ENCODE results near the gene CREB5.

The CREB5 gene

GRCh38 chr7:28405662-28406061 is 6.7 kb upstream of the CREB5 start:
- DNase-seq (ENCODE audit: low spot score) (no peak), ATAC-seq (ENCODE audit: low read depth) (peak; percentile 37)
- Histone ChIP-seq H3K9me3 (ENCODE audit: severe bottlenecking) (no peaks in the 10 kb centered on the region), H3K27me3 (ENCODE audit: insufficient read depth, poor library complexity, severe bottlenecking) (peaks cover 12% of the 10 kb centered on the region), H3K27ac (ENCODE audit: poor library complexity, severe bottlenecking) (no peak overlapping the region), H3K36me3 (ENCODE audit: low read depth) (no peaks in the 10 kb centered on the region), H3K4me3 (ENCODE audit: severe bottlenecking) (no peak overlapping the region), H3K4me1 (ENCODE audit: insufficient read depth, poor library complexity, severe bottlenecking) (peaks cover 27% of the 10 kb centered on the region)
- no peak for TF ChIP-seq CTCF (IDR thresholded peaks at IDR 0.05; ENCODE audit: poor library complexity, severe bottlenecking)

GRCh38 chr7:28406192-28406591 is 6.1 kb upstream of the CREB5 start:
- no peaks in the 10 kb centered on the region for H3K36me3 ChIP-seq (ENCODE audit: low read depth)
- no peak for TF ChIP-seq CTCF (IDR thresholded peaks at IDR 0.05; ENCODE audit: poor library complexity, severe bottlenecking)
- peaks cover 30% of the 10 kb centered on the region for H3K4me1 ChIP-seq (ENCODE audit: insufficient read depth, poor library complexity, severe bottlenecking)
- DNase-seq (ENCODE audit: low spot score), result no peak
- ATAC-seq (ENCODE audit: low read depth), result no peak
- no peaks in the 10 kb centered on the region for H3K9me3 ChIP-seq (ENCODE audit: severe bottlenecking)
- no peak overlapping the region for H3K27ac ChIP-seq (ENCODE audit: poor library complexity, severe bottlenecking)
- H3K4me3 ChIP-seq (ENCODE audit: severe bottlenecking), result no peak overlapping the region
- peaks cover 18% of the 10 kb centered on the region for H3K27me3 ChIP-seq (ENCODE audit: insufficient read depth, poor library complexity, severe bottlenecking)

GRCh38 chr7:28407651-28408050 is 4.7 kb upstream of the CREB5 start:
- no peak for DNase-seq (ENCODE audit: low spot score)
- no peak overlapping the region for H3K27ac ChIP-seq (ENCODE audit: poor library complexity, severe bottlenecking)
- TF ChIP-seq CTCF (IDR thresholded peaks at IDR 0.05; ENCODE audit: poor library complexity, severe bottlenecking), result no peak

GRCh38 chr7:28408105-28408959 is 4.0 kb upstream of the CREB5 start:
- H3K4me3 ChIP-seq (ENCODE audit: severe bottlenecking), result no peak overlapping the region
- DNase-seq (ENCODE audit: low spot score), result no peak

More at GRCh38 chr7:28407651-28408050, 4.7 kb upstream of the CREB5 start:
- Histone ChIP-seq H3K4me3 (ENCODE audit: severe bottlenecking) (no peak overlapping the region), H3K9me3 (ENCODE audit: severe bottlenecking) (no peaks in the 10 kb centered on the region), H3K36me3 (ENCODE audit: low read depth) (no peaks in the 10 kb centered on the region), H3K27me3 (ENCODE audit: insufficient read depth, poor library complexity, severe bottlenecking) (peaks cover 26% of the 10 kb centered on the region), H3K4me1 (ENCODE audit: insufficient read depth, poor library complexity, severe bottlenecking) (peaks cover 30% of the 10 kb centered on the region)
- no peak for ATAC-seq (ENCODE audit: low read depth)

More at GRCh38 chr7:28408105-28408959, 4.0 kb upstream of the CREB5 start:
- Histone ChIP-seq H3K27me3 (ENCODE audit: insufficient read depth, poor library complexity, severe bottlenecking) (peaks cover 26% of the 10 kb centered on the region), H3K4me1 (ENCODE audit: insufficient read depth, poor library complexity, severe bottlenecking) (peaks cover 30% of the 10 kb centered on the region), H3K36me3 (ENCODE audit: low read depth) (no peaks in the 10 kb centered on the region), H3K9me3 (ENCODE audit: severe bottlenecking) (no peaks in the 10 kb centered on the region), H3K27ac (ENCODE audit: poor library complexity, severe bottlenecking) (no peak overlapping the region)
- no peak for TF ChIP-seq CTCF (IDR thresholded peaks at IDR 0.05; ENCODE audit: poor library complexity, severe bottlenecking)
- no peak for ATAC-seq (ENCODE audit: low read depth)

All from RWPE2 (cell line).